WTC11 (cell line): ENCODE data around the gene P3H2. TPM values are rescaled to one million over a fixed set of nuclear protein-coding genes. Genes with fewer than 3 reads are reported as not detected.
A peak's percentile ranks its signal among the peaks of the same experiment; 100 is the strongest.

ENCODE experiments used
- ATAC-seq: fragments of 200-7000 bp; cut with Tn5 transposase; 2 replicates; pipeline ENCODE4 v1.10.0; 2021; ENCODE audit warnings: mild to moderate bottlenecking, moderate library complexity
- CTCF ChIA-PET: fragments of 300-600 bp; sonication (Branson Sonifier 250); formaldehyde crosslinking; loops from one replicate; lab custom pipeline; 2021; ENCODE audit warnings: antibody characterized with exemption; lab: Charles Lee
- POLR2A ChIA-PET: fragments of 350-600 bp; sonication (Branson Sonifier 250); formaldehyde crosslinking; loops from one replicate; lab custom pipeline; 2021; ENCODE audit warnings: antibody characterized with exemption; lab: Charles Lee
- DNase-seq: peaks from one replicate; pipeline ENCODE4 v3.0.0; 2021; ENCODE audit warnings: low spot score
- H3K27ac Mint-ChIP-seq: 2 replicates; pipeline ENCODE4 v1.8.0; 2021; ENCODE audit warnings: mixed read lengths
- H3K27me3 Mint-ChIP-seq: 2 replicates; pipeline ENCODE4 v1.8.0; 2021; ENCODE audit warnings: low read depth, mild to moderate bottlenecking, moderate library complexity, mixed read lengths
- H3K36me3 Mint-ChIP-seq: 2 replicates; pipeline ENCODE4 v1.8.0; 2021; ENCODE audit warnings: mixed read lengths
- H3K4me1 Mint-ChIP-seq: 2 replicates; pipeline ENCODE4 v1.8.0; 2022; ENCODE audit warnings: mixed read lengths
- H3K4me3 Mint-ChIP-seq: 2 replicates; pipeline ENCODE4 v1.8.0; 2021; ENCODE audit warnings: mild to moderate bottlenecking, moderate library complexity, mixed read lengths
- H3K9me3 Mint-ChIP-seq: 2 replicates; pipeline ENCODE4 v1.8.0; 2021; ENCODE audit warnings: mixed read lengths
- ETV6 ChIP-seq: sonication (generic); formaldehyde crosslinking; IDR thresholded peaks from 2 replicates; pipeline ENCODE4 v1.8.1; 2022; ENCODE audit warnings: mild to moderate bottlenecking, missing genetic modification reagents
- KAT7 ChIP-seq: sonication (generic); formaldehyde crosslinking; IDR thresholded peaks from 2 replicates; pipeline ENCODE4 v1.8.1; 2023; ENCODE audit warnings: missing genetic modification reagents, mild to moderate bottlenecking, borderline replicate concordance
- MXD4 ChIP-seq: fragments of 250-450 bp; sonication (Bioruptor Pico); IDR thresholded peaks from 2 replicates; pipeline ENCODE4 v1.8.0; 2021; ENCODE audit warnings: mild to moderate bottlenecking, moderate library complexity, borderline replicate concordance
- MYBL2 ChIP-seq: sonication (generic); formaldehyde crosslinking; IDR thresholded peaks from 2 replicates; pipeline ENCODE4 v1.8.1; 2023; ENCODE audit warnings: mild to moderate bottlenecking, moderate library complexity, missing genetic modification reagents
- NFYB ChIP-seq: sonication (generic); formaldehyde crosslinking; conservative IDR thresholded peaks from 2 replicates; pipeline ENCODE4 v1.8.0; 2022; ENCODE audit warnings: low read depth, missing genetic modification reagents
- SMAD3 ChIP-seq: sonication (generic); formaldehyde crosslinking; IDR thresholded peaks from 2 replicates; pipeline ENCODE4 v1.8.0; 2022; ENCODE audit warnings: missing genetic modification reagents, mild to moderate bottlenecking, borderline replicate concordance
- SMAD4 ChIP-seq: sonication (generic); formaldehyde crosslinking; IDR thresholded peaks from 2 replicates; pipeline ENCODE4 v1.8.0; 2022; ENCODE audit warnings: mild to moderate bottlenecking, missing genetic modification reagents
- TEAD4 ChIP-seq: sonication (generic); formaldehyde crosslinking; IDR thresholded peaks from 2 replicates; pipeline ENCODE4 v1.8.0; 2022; ENCODE audit warnings: mild to moderate bottlenecking, missing genetic modification reagents
- ZNF396 ChIP-seq: fragments of 250-450 bp; sonication (Bioruptor Pico); IDR thresholded peaks from 2 replicates; pipeline ENCODE4 v1.8.0; 2021; ENCODE audit warnings: mild to moderate bottlenecking, moderate library complexity, borderline replicate concordance
- ZNF416 ChIP-seq: fragments of 250-450 bp; sonication (Bioruptor Pico); IDR thresholded peaks from 2 replicates; pipeline ENCODE4 v1.9.0; 2021; ENCODE audit warnings: mild to moderate bottlenecking, inconsistent platforms
- ZNF671 ChIP-seq: fragments of 250-450 bp; sonication (Bioruptor Pico); IDR thresholded peaks from 2 replicates; pipeline ENCODE4 v1.8.0; 2021; ENCODE audit warnings: mild to moderate bottlenecking
- total RNA-seq: library from RNA; stranded (reverse); gene quantifications from 3 replicates; pipeline ENCODE4 v1.2.3, GENCODE V29; 2021
- TF ChIP-seq, protein P1 (sequence below): sonication (generic); formaldehyde crosslinking; IDR thresholded peaks from 2 replicates; pipeline ENCODE4 v1.8.1; 2022; ENCODE audit warnings: missing genetic modification reagents, borderline replicate concordance
- TF ChIP-seq, protein P2 (sequence below): fragments of 250-450 bp; sonication (Bioruptor Pico); IDR thresholded peaks from 2 replicates; pipeline ENCODE4 v1.9.0; 2021; ENCODE audit warnings: mild to moderate bottlenecking
- TF ChIP-seq, protein P3 (sequence below): sonication (generic); formaldehyde crosslinking; IDR thresholded peaks from 2 replicates; pipeline ENCODE4 v1.8.1; 2022; ENCODE audit warnings: mild to moderate bottlenecking, missing genetic modification reagents, moderate library complexity, borderline replicate concordance
- TF ChIP-seq, protein P4 (sequence below): sonication (generic); formaldehyde crosslinking; IDR thresholded peaks from 2 replicates; pipeline ENCODE4 v1.8.1; 2022; ENCODE audit warnings: low read depth, mild to moderate bottlenecking, moderate library complexity, missing genetic modification reagents, borderline replicate concordance
- TF ChIP-seq, protein P5 (sequence below): fragments of 250-450 bp; sonication (Bioruptor Pico); conservative IDR thresholded peaks from 2 replicates; pipeline ENCODE4 v1.9.0; 2021; ENCODE audit warnings: mild to moderate bottlenecking
- TF ChIP-seq, protein P6 (sequence below): sonication (generic); formaldehyde crosslinking; IDR thresholded peaks from 2 replicates; pipeline ENCODE4 v1.8.1; 2023; ENCODE audit warnings: mild to moderate bottlenecking, missing genetic modification reagents, moderate library complexity
- TF ChIP-seq, protein P7 (sequence below): sonication (generic); formaldehyde crosslinking; IDR thresholded peaks from 2 replicates; pipeline ENCODE4 v1.8.1; 2023; ENCODE audit warnings: mild to moderate bottlenecking, moderate library complexity, missing genetic modification reagents
- TF ChIP-seq, protein P8 (sequence below): sonication (generic); formaldehyde crosslinking; IDR thresholded peaks from 2 replicates; pipeline ENCODE4 v1.8.1; 2022; ENCODE audit warnings: mild to moderate bottlenecking, moderate library complexity, missing genetic modification reagents

Gene P3H2
- total RNA-seq, 1 experiment from 2014 or later: 29.4 TPM

DNA sequence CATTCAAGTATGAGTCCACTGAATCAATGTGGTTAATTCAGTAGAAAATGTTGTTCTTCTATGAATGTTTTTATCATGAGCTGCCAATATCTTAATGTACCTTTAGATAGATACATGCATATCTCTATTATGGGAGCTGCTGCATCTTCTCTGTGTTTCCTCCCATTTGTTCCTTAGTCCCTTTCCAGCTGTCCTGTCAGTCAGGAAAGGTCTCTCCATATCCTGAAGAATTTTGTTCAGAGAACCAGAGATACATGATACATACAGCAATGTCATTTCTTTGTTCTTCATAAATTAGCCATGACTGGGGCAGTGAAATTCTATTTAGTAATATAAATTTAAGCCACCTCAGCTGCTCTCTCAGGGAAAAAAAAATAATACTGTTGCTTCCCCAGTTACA, 103.7 kb downstream of the P3H2 start:
- TF ChIP-seq, protein P1, sequence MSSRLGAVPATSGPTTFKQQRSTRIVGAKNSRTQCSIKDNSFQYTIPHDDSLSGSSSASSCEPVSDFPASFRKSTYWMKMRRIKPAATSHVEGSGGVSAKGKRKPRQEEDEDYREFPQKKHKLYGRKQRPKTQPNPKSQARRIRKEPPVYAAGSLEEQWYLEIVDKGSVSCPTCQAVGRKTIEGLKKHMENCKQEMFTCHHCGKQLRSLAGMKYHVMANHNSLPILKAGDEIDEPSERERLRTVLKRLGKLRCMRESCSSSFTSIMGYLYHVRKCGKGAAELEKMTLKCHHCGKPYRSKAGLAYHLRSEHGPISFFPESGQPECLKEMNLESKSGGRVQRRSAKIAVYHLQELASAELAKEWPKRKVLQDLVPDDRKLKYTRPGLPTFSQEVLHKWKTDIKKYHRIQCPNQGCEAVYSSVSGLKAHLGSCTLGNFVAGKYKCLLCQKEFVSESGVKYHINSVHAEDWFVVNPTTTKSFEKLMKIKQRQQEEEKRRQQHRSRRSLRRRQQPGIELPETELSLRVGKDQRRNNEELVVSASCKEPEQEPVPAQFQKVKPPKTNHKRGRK (CRISPR knock-in tag): no peak
- TF ChIP-seq, protein P2, sequence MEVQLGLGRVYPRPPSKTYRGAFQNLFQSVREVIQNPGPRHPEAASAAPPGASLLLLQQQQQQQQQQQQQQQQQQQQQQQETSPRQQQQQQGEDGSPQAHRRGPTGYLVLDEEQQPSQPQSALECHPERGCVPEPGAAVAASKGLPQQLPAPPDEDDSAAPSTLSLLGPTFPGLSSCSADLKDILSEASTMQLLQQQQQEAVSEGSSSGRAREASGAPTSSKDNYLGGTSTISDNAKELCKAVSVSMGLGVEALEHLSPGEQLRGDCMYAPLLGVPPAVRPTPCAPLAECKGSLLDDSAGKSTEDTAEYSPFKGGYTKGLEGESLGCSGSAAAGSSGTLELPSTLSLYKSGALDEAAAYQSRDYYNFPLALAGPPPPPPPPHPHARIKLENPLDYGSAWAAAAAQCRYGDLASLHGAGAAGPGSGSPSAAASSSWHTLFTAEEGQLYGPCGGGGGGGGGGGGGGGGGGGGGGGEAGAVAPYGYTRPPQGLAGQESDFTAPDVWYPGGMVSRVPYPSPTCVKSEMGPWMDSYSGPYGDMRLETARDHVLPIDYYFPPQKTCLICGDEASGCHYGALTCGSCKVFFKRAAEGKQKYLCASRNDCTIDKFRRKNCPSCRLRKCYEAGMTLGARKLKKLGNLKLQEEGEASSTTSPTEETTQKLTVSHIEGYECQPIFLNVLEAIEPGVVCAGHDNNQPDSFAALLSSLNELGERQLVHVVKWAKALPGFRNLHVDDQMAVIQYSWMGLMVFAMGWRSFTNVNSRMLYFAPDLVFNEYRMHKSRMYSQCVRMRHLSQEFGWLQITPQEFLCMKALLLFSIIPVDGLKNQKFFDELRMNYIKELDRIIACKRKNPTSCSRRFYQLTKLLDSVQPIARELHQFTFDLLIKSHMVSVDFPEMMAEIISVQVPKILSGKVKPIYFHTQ (CRISPR knock-in tag): no peak
- TF ChIP-seq NFYB (CRISPR knock-in tag) (no peak), ZNF671 (CRISPR knock-in tag) (no peak), KAT7 (CRISPR knock-in tag) (no peak)
- TF ChIP-seq, protein P3, sequence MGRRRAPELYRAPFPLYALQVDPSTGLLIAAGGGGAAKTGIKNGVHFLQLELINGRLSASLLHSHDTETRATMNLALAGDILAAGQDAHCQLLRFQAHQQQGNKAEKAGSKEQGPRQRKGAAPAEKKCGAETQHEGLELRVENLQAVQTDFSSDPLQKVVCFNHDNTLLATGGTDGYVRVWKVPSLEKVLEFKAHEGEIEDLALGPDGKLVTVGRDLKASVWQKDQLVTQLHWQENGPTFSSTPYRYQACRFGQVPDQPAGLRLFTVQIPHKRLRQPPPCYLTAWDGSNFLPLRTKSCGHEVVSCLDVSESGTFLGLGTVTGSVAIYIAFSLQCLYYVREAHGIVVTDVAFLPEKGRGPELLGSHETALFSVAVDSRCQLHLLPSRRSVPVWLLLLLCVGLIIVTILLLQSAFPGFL: no peak
- no peaks in the 10 kb centered on the region for H3K9me3 Mint-ChIP-seq
- ChIA-PET CTCF (no interaction called here), POLR2A (no interaction called here)
- DNase-seq: no peak
- no peak overlapping the region for H3K4me3 Mint-ChIP-seq
- peak overlapping the region; percentile 58; the same call in 1 of the 2 replicates for H3K27ac Mint-ChIP-seq
- peaks cover 61% of the 10 kb centered on the region for H3K4me1 Mint-ChIP-seq
- H3K36me3 Mint-ChIP-seq: no peaks in the 10 kb centered on the region
- no peaks in the 10 kb centered on the region for H3K27me3 Mint-ChIP-seq
- ATAC-seq: no peak

DNA sequence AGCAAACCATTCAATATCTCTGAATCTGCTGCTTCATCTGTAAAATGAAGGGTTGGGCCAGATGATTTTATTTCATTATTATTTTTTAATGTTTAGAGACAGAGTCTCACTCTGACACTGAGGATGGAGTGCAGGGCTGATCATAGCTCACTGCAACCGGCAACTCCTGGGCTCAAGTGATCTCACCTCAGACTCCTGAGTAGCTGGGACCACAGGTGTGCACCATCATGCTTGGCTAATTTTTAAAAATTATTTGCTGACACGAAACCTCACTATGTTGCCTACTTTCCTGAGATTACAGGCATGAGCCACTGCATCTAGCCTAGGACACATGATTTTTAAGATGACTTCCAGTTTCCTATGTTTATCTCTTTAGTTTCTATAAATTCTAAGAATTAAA, 105.8 kb downstream of the P3H2 start:
- ChIA-PET POLR2A (interaction anchor here (1.1 kb wide), 1 partner anchor 20 kb away, joined by 3 read pairs; no protein-coding TSS in a partner anchor), CTCF (interaction anchor here (1.4 kb wide), 1 partner anchor 54 kb away, joined by 4 read pairs; no protein-coding TSS in a partner anchor)
- DNase-seq (no peak), ATAC-seq (no peak)
- Mint-ChIP-seq H3K27me3 (no peaks in the 10 kb centered on the region), H3K36me3 (no peaks in the 10 kb centered on the region), H3K4me1 (peaks cover 76% of the 10 kb centered on the region), H3K27ac (peak overlapping the region; percentile 93), H3K4me3 (no peak overlapping the region), H3K9me3 (no peaks in the 10 kb centered on the region)
- no peak for TF ChIP-seq MYBL2 (CRISPR knock-in tag)
- TF ChIP-seq, protein P4, sequence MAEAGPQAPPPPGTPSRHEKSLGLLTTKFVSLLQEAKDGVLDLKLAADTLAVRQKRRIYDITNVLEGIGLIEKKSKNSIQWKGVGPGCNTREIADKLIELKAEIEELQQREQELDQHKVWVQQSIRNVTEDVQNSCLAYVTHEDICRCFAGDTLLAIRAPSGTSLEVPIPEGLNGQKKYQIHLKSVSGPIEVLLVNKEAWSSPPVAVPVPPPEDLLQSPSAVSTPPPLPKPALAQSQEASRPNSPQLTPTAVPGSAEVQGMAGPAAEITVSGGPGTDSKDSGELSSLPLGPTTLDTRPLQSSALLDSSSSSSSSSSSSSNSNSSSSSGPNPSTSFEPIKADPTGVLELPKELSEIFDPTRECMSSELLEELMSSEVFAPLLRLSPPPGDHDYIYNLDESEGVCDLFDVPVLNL (CRISPR knock-in tag): no peak
- TF ChIP-seq, protein P5, sequence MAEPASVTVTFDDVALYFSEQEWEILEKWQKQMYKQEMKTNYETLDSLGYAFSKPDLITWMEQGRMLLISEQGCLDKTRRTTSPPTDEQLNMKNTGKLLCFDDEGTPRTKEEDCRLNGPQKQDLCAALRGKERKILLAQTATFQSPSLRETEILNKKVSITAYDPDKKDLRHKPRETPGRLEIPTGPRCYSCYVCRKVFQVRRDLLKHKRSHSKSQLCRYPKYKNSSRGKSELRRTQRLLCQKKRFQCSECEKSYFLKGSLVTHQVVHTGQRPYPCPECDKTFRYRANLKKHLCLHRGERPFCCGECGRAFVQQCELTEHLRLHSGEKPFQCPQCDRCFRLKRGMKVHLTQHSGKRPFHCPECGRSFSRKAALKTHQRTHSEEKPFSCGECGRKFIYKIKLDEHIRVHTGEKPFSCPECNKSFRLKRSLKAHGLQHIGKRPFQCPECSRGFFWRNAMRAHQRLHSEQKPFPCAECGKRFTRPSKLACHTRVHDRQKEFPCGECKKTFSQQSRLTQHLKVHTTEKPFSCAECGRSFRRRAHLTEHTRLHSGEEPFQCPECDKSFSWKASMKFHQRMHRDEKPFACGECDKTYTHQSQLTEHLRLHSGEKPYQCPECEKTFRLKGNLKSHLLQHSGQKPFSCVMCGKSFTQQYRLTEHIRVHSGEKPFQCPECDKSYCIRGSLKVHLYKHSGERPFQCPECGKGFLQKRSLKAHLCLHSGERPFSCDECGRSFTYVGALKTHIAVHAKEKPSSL (CRISPR knock-in tag): no peak
- no peak for TF ChIP-seq ZNF396 (CRISPR knock-in tag)
- no peak for TF ChIP-seq TEAD4 (CRISPR knock-in tag)
- TF ChIP-seq, protein P6, sequence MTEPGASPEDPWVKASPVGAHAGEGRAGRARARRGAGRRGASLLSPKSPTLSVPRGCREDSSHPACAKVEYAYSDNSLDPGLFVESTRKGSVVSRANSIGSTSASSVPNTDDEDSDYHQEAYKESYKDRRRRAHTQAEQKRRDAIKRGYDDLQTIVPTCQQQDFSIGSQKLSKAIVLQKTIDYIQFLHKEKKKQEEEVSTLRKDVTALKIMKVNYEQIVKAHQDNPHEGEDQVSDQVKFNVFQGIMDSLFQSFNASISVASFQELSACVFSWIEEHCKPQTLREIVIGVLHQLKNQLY (CRISPR knock-in tag): no peak
- no peak for TF ChIP-seq NFYB (CRISPR knock-in tag)
- TF ChIP-seq, protein P7, sequence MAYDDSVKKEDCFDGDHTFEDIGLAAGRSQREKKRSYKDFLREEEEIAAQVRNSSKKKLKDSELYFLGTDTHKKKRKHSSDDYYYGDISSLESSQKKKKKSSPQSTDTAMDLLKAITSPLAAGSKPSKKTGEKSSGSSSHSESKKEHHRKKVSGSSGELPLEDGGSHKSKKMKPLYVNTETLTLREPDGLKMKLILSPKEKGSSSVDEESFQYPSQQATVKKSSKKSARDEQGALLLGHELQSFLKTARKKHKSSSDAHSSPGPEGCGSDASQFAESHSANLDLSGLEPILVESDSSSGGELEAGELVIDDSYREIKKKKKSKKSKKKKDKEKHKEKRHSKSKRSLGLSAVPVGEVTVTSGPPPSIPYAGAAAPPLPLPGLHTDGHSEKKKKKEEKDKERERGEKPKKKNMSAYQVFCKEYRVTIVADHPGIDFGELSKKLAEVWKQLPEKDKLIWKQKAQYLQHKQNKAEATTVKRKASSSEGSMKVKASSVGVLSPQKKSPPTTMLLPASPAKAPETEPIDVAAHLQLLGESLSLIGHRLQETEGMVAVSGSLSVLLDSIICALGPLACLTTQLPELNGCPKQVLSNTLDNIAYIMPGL (CRISPR knock-in tag): no peak
- TF ChIP-seq, protein P8, sequence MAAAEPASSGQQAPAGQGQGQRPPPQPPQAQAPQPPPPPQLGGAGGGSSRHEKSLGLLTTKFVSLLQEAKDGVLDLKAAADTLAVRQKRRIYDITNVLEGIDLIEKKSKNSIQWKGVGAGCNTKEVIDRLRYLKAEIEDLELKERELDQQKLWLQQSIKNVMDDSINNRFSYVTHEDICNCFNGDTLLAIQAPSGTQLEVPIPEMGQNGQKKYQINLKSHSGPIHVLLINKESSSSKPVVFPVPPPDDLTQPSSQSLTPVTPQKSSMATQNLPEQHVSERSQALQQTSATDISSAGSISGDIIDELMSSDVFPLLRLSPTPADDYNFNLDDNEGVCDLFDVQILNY (CRISPR knock-in tag): no peak
- TF ChIP-seq ZNF416 (CRISPR knock-in tag): no peak
- TF ChIP-seq, protein P3: no peak
- no peak for TF ChIP-seq MXD4
- TF ChIP-seq SMAD4 (CRISPR knock-in tag): no peak
- no peak for TF ChIP-seq SMAD3 (CRISPR knock-in tag)
- no peak for TF ChIP-seq ETV6 (CRISPR knock-in tag)
